ACHN (cell line): ENCODE data around the gene WSCD2.

Experiments used
- DNase-seq: peaks from one replicate; pipeline ENCODE4 v3.0.0-alpha.2; 2015
- in situ Hi-C: cut with HindIII; loops from 2 replicates; pipeline ENCODE4 v1.10.0; 2017; ENCODE audit warnings: low sequenced_read_pairs, low pct_ligation_motif_present, low pct_unique_long_range_greater_than_20kb

The WSCD2 gene

GRCh38 chr12:108129017-108129812 lies at the start of gene WSCD2:
Gene WSCD2 (plus strand): TSS chr12:108129288. CDS start chr12:108195833, 66,545 bp downstream.
- in situ Hi-C loops = no loop called here
- peak; percentile 45 for DNase-seq

DNA sequence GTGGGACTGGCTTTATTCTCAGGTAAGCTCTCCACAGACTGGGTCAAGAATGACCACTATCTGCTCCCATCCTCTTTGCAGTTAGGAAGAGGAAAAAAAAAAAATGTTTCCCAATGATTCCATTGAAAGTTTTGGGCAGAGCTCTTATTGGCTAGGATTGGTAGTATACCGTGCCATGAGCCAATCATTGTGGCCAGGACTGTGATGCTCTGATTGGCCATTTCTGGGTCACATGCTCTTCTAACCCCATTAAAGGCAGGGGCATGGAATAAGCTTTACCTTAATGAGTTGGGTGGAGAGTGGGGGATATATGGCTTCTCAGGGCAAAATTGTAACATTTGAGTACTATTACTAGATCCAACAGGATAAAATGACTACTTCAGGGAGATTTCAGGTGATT lies 49.4 kb upstream of the WSCD2 start:
- in situ Hi-C loops = no loop called here
- DNase-seq = no peak

- in situ Hi-C loops = no loop called here
- DNase-seq = no peak
Measured at GRCh38 chr12:108080363-108080762, 48.7 kb upstream of the WSCD2 start.

GRCh38 chr12:108082485-108082884 lies 46.6 kb upstream of the WSCD2 start:
- DNase-seq = no peak
- in situ Hi-C loops = no loop called here

GRCh38 chr12:108087900-108088299 lies 41.2 kb upstream of the WSCD2 start:
- in situ Hi-C loops = no loop called here
- DNase-seq = no peak

GRCh38 chr12:108090107-108090899 lies 38.8 kb upstream of the WSCD2 start:
- in situ Hi-C loops = no loop called here
- no peak for DNase-seq

- DNase-seq = no peak
- in situ Hi-C loops = no loop called here
Measured at GRCh38 chr12:108090932-108091678, 38.0 kb upstream of the WSCD2 start.

DNA sequence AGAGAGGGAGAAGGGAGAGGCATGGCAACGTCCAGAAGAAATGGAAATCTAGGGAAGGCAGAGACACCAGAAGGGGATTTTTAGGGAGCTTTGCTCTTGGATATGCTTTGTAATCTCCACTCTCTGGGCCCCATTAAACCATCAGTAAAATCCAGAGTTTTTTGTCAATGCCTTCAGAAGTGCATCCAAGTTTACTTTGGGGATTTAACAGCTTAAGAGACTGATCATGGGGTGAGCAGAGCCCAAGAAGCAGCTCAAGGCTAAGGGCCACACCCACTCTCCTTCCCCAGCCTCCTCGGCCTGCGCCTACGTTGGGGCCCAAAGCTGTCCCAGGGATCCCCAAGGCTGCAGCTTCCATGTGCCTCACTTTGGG lies 37.4 kb upstream of the WSCD2 start:
- in situ Hi-C loops = no loop called here
- DNase-seq = no peak

DNA sequence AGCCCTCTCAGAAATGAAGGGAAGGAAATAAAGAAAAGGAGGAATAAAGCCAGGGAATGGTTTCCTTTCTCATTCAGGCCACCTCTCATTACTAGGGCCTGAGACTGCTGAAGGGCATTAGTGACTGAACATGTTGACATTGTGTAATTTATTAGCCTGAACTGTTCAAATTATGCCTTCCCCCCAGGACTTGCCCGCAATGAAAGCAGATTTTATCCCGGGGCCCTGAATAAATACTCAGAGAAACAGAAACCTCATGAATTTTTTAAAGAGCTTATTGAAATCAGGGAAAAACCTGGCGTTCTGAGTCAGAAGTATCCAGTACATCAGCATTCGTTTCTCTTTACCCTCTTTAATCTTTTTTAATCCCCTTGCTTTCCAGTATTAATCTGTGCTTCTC lies 35.9 kb upstream of the WSCD2 start:
- in situ Hi-C loops = no loop called here
- no peak for DNase-seq

DNA sequence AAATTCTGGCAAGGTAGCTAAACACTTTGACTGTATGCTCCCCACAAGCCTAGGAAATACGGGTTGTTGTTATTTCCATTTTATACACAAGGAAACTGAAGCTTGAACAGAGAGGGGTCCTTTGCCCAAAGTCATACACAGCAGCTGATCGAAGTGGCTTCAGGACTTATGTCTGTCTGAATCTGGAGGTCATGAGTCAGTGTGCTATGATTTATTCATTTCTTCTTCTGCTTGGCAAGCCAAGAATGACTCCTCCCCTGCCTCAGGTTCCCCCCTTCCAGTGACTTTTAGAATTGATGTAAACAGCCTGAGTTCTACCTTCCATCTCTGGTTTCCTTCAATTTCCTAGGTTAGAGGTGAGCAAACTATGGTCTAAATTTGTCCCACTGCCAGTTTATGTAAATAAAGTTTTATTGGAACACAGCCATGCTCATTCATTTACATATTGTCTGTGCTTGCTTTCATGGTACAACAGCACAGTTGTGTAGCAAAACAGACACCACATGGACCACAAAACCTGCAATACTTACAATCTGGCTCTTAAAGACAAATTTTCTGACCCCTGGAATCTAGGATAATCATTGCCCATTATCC lies 34.9 kb upstream of the WSCD2 start:
- DNase-seq = no peak
- in situ Hi-C loops = no loop called here

DNA sequence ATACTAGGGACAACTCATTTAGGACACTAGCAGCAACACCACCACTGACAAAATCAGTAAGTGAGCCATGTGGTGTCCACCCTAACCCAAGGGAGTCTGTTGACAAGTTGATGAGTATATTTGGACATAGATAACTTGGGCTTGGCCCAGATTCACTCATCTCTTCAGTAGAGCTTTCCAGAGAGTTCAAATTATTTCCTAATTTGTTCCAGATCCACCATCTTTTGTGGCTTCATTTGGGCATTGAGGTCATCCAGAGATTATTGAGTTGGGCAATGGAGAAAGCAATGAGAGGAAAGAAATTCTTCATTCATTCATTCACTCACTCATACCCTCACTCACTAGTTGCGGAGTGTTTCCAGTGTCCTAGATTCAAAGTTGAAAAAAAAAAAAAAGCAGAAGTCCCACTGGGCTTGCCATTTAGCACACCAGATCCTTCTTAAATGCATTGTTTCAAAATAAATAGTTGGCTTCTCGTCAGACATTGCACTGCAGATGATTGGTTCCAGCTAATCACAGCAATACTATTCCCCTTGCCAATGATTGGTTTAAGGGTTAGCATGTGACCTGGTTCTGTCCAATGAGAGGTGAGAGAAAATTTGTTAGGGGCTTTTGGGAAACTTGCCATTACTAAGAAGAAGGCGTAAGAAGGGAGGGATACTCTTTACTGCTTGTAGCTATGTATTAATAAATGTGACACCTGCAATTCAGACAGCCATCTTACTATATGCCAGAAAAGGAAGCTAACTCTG lies 31.8 kb upstream of the WSCD2 start:
- DNase-seq = no peak
- in situ Hi-C loops = no loop called here

DNA sequence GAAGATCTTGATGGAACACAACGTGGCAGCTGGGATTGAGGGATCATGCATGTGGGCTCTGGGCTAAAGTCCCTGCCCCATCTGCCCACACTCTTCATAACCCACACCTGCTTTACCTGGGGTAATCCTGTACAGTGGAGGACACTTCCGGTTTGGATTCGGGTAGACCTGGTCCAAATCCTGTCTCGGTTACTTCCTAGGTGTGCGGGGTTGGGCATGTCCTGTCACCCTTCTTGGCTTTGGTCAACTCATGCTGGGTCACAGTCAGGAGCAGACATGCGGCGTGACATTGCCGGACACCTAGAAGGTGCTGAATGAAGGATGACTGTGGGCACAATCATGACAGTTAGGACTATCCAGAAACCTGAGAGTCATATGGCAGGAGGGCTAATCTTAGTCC lies 30.7 kb upstream of the WSCD2 start:
- no peak for DNase-seq
- in situ Hi-C loops = no loop called here

- DNase-seq = peak; percentile 11
- in situ Hi-C loops = no loop called here
Measured at GRCh38 chr12:108099073-108099472, 30.0 kb upstream of the WSCD2 start.

GRCh38 chr12:108099778-108100489 lies 29.2 kb upstream of the WSCD2 start:
- in situ Hi-C loops = no loop called here
- DNase-seq = no peak

DNA sequence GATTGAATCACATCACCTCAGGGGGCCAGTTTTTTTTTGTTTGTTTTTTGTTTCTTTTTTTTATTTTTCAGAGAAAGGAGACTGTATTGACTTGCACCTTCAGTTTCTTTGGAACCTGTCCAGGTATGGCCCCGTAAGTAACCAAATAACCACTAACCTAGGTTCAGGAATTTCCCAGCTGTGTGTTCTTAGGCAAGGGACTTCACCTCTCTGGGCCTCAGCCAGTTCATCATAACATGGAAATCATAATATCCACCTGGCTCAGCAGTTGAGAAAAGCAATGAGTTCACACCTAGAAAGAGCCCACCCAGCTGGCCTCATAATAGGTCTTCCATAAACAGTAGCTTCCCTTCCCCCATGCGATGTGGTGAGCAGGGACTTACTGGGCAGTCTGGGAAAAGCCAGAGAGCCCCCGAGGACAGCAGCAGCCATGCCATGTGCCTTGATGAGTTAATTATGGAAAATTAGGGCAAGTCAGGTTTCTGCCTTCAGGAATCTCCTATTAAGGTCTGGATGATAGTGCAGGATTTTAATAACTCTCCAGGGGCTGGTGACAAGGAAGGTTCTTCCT lies 27.4 kb upstream of the WSCD2 start:
- in situ Hi-C loops = no loop called here
- no peak for DNase-seq

- DNase-seq = no peak
- in situ Hi-C loops = no loop called here
Measured at GRCh38 chr12:108102363-108102762, 26.7 kb upstream of the WSCD2 start.

- no peak for DNase-seq
- in situ Hi-C loops = no loop called here
Measured at GRCh38 chr12:108103087-108103486, 26.0 kb upstream of the WSCD2 start.
